ENCODE data around the gene TCF7L2. TPM values are rescaled to one million over a fixed set of nuclear protein-coding genes. Genes with fewer than 3 reads are reported as not detected.
A peak's percentile ranks its signal among the peaks of the same experiment; 100 is the strongest.

TCF7L2 gene
- polyA plus RNA-seq, 3 donors: 2.1 to 23.5 (median 6.1) TPM

GRCh38 chr10:113091920-113092319 lies 141.9 kb downstream of the TCF7L2 start:
- WGBS (ENCODE audit: insufficient coverage): 93% methylated on average over 3 of the region's 4 CpGs
- intact Hi-C loops (cut with micrococcal nuclease): loop anchor here (5.0 to 10.0 kb wide), 3 partner anchors 137 to 237 kb away; partner anchors contain the start of gene TCF7L2 (in 2 of the 2)
- DNase-seq: peak in 1 of 3 donors; percentile 17

More at GRCh38 chr10:113091920-113092319, 141.9 kb downstream of the TCF7L2 start:
- Mint-ChIP-seq H3K27ac (peak overlapping the region in 3 of 7 donors; percentile 45 to 59 (median 53)), H3K4me1 (peaks cover 56% of the 10 kb centered on the region), H3K9me3 (peaks cover 8 to 41% (median 34%) of the 10 kb centered on the region in 7 donors), H3K4me3 (peak overlapping the region in 1 of 2 donors; percentile 65), H3K27me3 (ENCODE audit: low read depth in 3 of 3) (peaks cover 35 to 77% (median 59%) of the 10 kb centered on the region in 3 donors), H3K36me3 (peaks cover 62 to 73% of the 10 kb centered on the region in 2 donors)
- Histone ChIP-seq H3K36me3 (replicated peaks in 1 of 2; ENCODE audit: control insufficient read depth in 1 of 2, insufficient read depth in 2 of 2, low read length in 2 of 2) (peaks cover 0 to 11% of the 10 kb centered on the region in 2 donors), H3K4me2 (replicated peaks; ENCODE audit: extremely low read depth, low read length, poor library complexity, severe bottlenecking) (no peak overlapping the region), H3K9me3 (replicated peaks in 1 of 2; ENCODE audit: control insufficient read depth in 1 of 2, insufficient read depth in 1 of 2, low read length in 2 of 2) (peaks cover 11 to 31% of the 10 kb centered on the region in 2 donors), H4K20me1 (ENCODE audit: insufficient read depth, low read length) (peaks cover 94% of the 10 kb centered on the region), H3K27me3 (ENCODE audit: control insufficient read depth in 2 of 2, insufficient read depth in 2 of 2, low read length in 2 of 2) (peaks cover 12 to 55% of the 10 kb centered on the region in 2 donors), H3K4me3 (replicated peaks in 1 of 3; ENCODE audit: low read depth in 2 of 3, low read length in 3 of 3) (no peak overlapping the region), H3K79me2 (ENCODE audit: insufficient read depth, low read length) (no peaks in the 10 kb centered on the region), H2AFZ (ENCODE audit: insufficient read depth, low read depth, low read length, poor library complexity, severe bottlenecking) (no peak overlapping the region), H3K9ac (ENCODE audit: insufficient read depth, low read length, poor library complexity, severe bottlenecking) (no peak overlapping the region), H3K27ac (ENCODE audit: low read depth in 1 of 2, low read length in 2 of 2) (no peak overlapping the region), H3K4me1 (ENCODE audit: control insufficient read depth in 1 of 2, insufficient read depth in 2 of 2, low read length in 2 of 2) (peaks cover 36 to 49% of the 10 kb centered on the region in 2 donors)
- no peak for TF ChIP-seq CTCF (IDR thresholded peaks at IDR 0.05)
